ENCODE data around the gene PIGR. TPM values are rescaled to one million over a fixed set of nuclear protein-coding genes. Genes with fewer than 3 reads are reported as not detected.

PIGR gene
- polyA plus RNA-seq, 1 of the 3 experiments (the other 2 are of a cell fraction) = not detected

GRCh38 chr1:206965781-206966180 is 19.5 kb upstream of the PIGR start:
- H3K79me2 ChIP-seq (ENCODE audit: insufficient read depth) = no peaks in the 10 kb centered on the region
- no peaks in the 10 kb centered on the region for H3F3A ChIP-seq (replicated peaks; ENCODE audit: insufficient read depth)
- H3K4me1 ChIP-seq (ENCODE audit: control insufficient read depth in 1 of 2, insufficient read depth in 2 of 2, low read depth in 1 of 2, low read length in 1 of 2) = no peaks in the 10 kb centered on the region
- no peak overlapping the region for H2AFZ ChIP-seq (ENCODE audit: low read depth)
- no peaks in the 10 kb centered on the region for H4K20me1 ChIP-seq (ENCODE audit: insufficient read depth)
- no peak overlapping the region for H3K27ac ChIP-seq (ENCODE audit: low read depth in 2 of 2, low read length in 1 of 2)
- no peaks in the 10 kb centered on the region for H3K9me3 ChIP-seq
- DNase-seq = no peak
- ChIA-PET POLR2A (no interaction called here), CTCF (interaction anchor here (0.7 to 1.8 kb wide), 6 partner anchors 13 to 744 kb away, joined by 3 to 5 read pairs (median 4); no protein-coding TSS in a partner anchor)
- peaks cover 40% of the 10 kb centered on the region; the same call in 1 of the 2 replicates for H3K27me3 ChIP-seq (ENCODE audit: insufficient read depth)
- TF ChIP-seq PBX3 (IDR thresholded peaks at IDR 0.05) (no peak), YY1 (IDR thresholded peaks at IDR 0.05; ENCODE audit: low read depth) (no peak), NFIC (IDR thresholded peaks at IDR 0.05; ENCODE audit: borderline replicate concordance) (no peak), MAX (IDR thresholded peaks at IDR 0.05; ENCODE audit: low read depth) (no peak), CHD2 (IDR thresholded peaks at IDR 0.05; ENCODE audit: low read length, partially characterized antibody) (no peak), FOSL2 (IDR thresholded peaks at IDR 0.05; ENCODE audit: borderline replicate concordance, low read depth) (no peak), TEAD4 (IDR thresholded peaks at IDR 0.05; ENCODE audit: borderline replicate concordance, insufficient read depth) (no peak), RAD21 (IDR thresholded peaks at IDR 0.05; ENCODE audit: low read length) (no peak), MXI1 (IDR thresholded peaks at IDR 0.05; ENCODE audit: low read depth, low read length) (no peak), IRF3 (IDR thresholded peaks at IDR 0.05; ENCODE audit: low read depth, low read length) (no peak), TCF12 (IDR thresholded peaks at IDR 0.05) (no peak), SMC3 (IDR thresholded peaks at IDR 0.05; ENCODE audit: low read depth, low read length) (no peak), EZH2phosphoT487 (IDR thresholded peaks at IDR 0.05; ENCODE audit: borderline replicate concordance, low read depth) (no peak), EP300 (IDR thresholded peaks at IDR 0.05; ENCODE audit: borderline replicate concordance in 1 of 2, low read depth in 1 of 2, low read length in 1 of 2) (no peak), TAF1 (IDR thresholded peaks at IDR 0.05; ENCODE audit: borderline replicate concordance, low read depth, low read length) (no peak), POLR2AphosphoS5 (IDR thresholded peaks at IDR 0.05; ENCODE audit: low read depth, low read length) (no peak), NRF1 (IDR thresholded peaks at IDR 0.05; ENCODE audit: low read depth, low read length) (no peak)
- H3K9me2 ChIP-seq = no peaks in the 10 kb centered on the region
- 30% methylated on average over 2 of the region's 2 CpGs for WGBS (ENCODE audit: low lambda C conversion rate)
- H3K36me3 ChIP-seq (replicated peaks in 1 of 2; ENCODE audit: control insufficient read depth in 1 of 2, insufficient read depth in 2 of 2, low read length in 1 of 2) = no peaks in the 10 kb centered on the region
- H3K4me2 ChIP-seq = no peak overlapping the region
- no peak overlapping the region for H3K4me3 ChIP-seq (ENCODE audit: low read depth in 2 of 2, low read length in 1 of 2)
- H3K9ac ChIP-seq = no peak overlapping the region

- 30% methylated on average over 1 of the region's 1 CpG for WGBS (ENCODE audit: low lambda C conversion rate)
- H3K9me2 ChIP-seq = no peaks in the 10 kb centered on the region
- no peaks in the 10 kb centered on the region for H3K79me2 ChIP-seq (ENCODE audit: insufficient read depth)
- no peak overlapping the region for H2AFZ ChIP-seq (ENCODE audit: low read depth)
- peaks cover 27% of the 10 kb centered on the region; the same call in 1 of the 2 replicates for H3K27me3 ChIP-seq (ENCODE audit: insufficient read depth)
- no peaks in the 10 kb centered on the region for H3K4me1 ChIP-seq (ENCODE audit: control insufficient read depth in 1 of 2, insufficient read depth in 2 of 2, low read depth in 1 of 2, low read length in 1 of 2)
- H3K9me3 ChIP-seq = no peaks in the 10 kb centered on the region
- POLR2A ChIA-PET = no interaction called here
- no peaks in the 10 kb centered on the region for H3K36me3 ChIP-seq (replicated peaks in 1 of 2; ENCODE audit: control insufficient read depth in 1 of 2, insufficient read depth in 2 of 2, low read length in 1 of 2)
- no peaks in the 10 kb centered on the region for H4K20me1 ChIP-seq (ENCODE audit: insufficient read depth)
- no peak overlapping the region for H3K9ac ChIP-seq
- H3K4me2 ChIP-seq = no peak overlapping the region
- H3F3A ChIP-seq (replicated peaks; ENCODE audit: insufficient read depth) = no peaks in the 10 kb centered on the region
- no peak for DNase-seq
- H3K4me3 ChIP-seq (ENCODE audit: low read depth in 2 of 2, low read length in 1 of 2) = no peak overlapping the region
- H3K27ac ChIP-seq (ENCODE audit: low read depth in 2 of 2, low read length in 1 of 2) = no peak overlapping the region
- TF ChIP-seq FOXM1 (IDR thresholded peaks at IDR 0.05; ENCODE audit: low read depth) (no peak), ELF1 (IDR thresholded peaks at IDR 0.05) (no peak), TEAD4 (IDR thresholded peaks at IDR 0.05; ENCODE audit: borderline replicate concordance, insufficient read depth) (no peak), FOXJ3 (CRISPR knock-in tag; IDR thresholded peaks at IDR 0.05) (no peak)
- CTCF ChIA-PET = no interaction called here
Observed at GRCh38 chr1:206963740-206964139, 17.5 kb upstream of the PIGR start.

Data from SK-N-SH (cell line).